Left ventricle myocardium inferior (tissue), 1 donor: Measurements from ENCODE around the gene CCSER2. TPM values are rescaled to one million over a fixed set of nuclear protein-coding genes. Genes with fewer than 3 reads are reported as not detected.

Experiments used
- DNase-seq: peaks from one replicate; pipeline ENCODE4 v3.0.0-alpha.2; 2020
- H3K27ac ChIP-seq: fragments of 200-600 bp; replicated peaks from 2 replicates; pipeline ENCODE4 v1.8.0; 2021
- H3K27me3 ChIP-seq: fragments of 200-600 bp; 2 replicates; pipeline ENCODE4 v1.8.0; 2021; ENCODE audit warnings: low read depth
- H3K36me3 ChIP-seq: fragments of 200-600 bp; 2 replicates; pipeline ENCODE4 v1.8.0; 2021
- H3K4me1 ChIP-seq: fragments of 200-600 bp; 2 replicates; pipeline ENCODE4 v1.8.0; 2021
- H3K4me3 ChIP-seq: fragments of 200-600 bp; 2 replicates; pipeline ENCODE4 v1.8.0; 2021; ENCODE audit warnings: mild to moderate bottlenecking, moderate library complexity
- H3K9me3 ChIP-seq: fragments of 200-600 bp; replicated peaks from 2 replicates; pipeline ENCODE4 v1.8.0; 2021
- CTCF ChIP-seq: fragments of 200-600 bp; IDR thresholded peaks from 2 replicates; pipeline ENCODE4 v1.8.0; 2021; ENCODE audit warnings: antibody characterized with exemption, mild to moderate bottlenecking, borderline replicate concordance
- intact Hi-C: fragments of 100-400 bp; cut with micrococcal nuclease; formaldehyde crosslinking; loops from one replicate; pipeline ENCODE4 v1.11.0; 2022
- total RNA-seq: library from RNA; stranded (reverse); fragmentation: NEBNext Ultra II Directional; extraction: Animal tissue kit (Norgen Biotek cat#: 25700); gene quantifications from one replicate; pipeline ENCODE4 v1.2.1, GENCODE V29; 2021
- donor health status: DM: no; HTN: yes; CAD: no; lungs with severe emphysema.

The CCSER2 gene
- total RNA-seq, 1 donor from 2014 or later = 175 TPM

- DNase-seq = no peak
- no peaks in the 10 kb centered on the region for H3K27me3 ChIP-seq
- intact Hi-C loops = no loop called here
- TF ChIP-seq CTCF = no peak
- no peaks in the 10 kb centered on the region for H3K9me3 ChIP-seq
- H3K36me3 ChIP-seq = peaks cover 8% of the 10 kb centered on the region
- H3K27ac ChIP-seq = no peak overlapping the region
- peaks cover 9% of the 10 kb centered on the region for H3K4me1 ChIP-seq
- no peak overlapping the region for H3K4me3 ChIP-seq
Measured at GRCh38 chr10:84499846-84500245, 171.5 kb downstream of the CCSER2 start.

GRCh38 chr10:84510121-84510520, 181.7 kb downstream of the CCSER2 start:
- Histone ChIP-seq H3K4me1 (no peaks in the 10 kb centered on the region), H3K4me3 (no peak overlapping the region), H3K36me3 (peaks cover 18% of the 10 kb centered on the region), H3K27ac (no peak overlapping the region), H3K9me3 (no peaks in the 10 kb centered on the region), H3K27me3 (no peaks in the 10 kb centered on the region)
- TF ChIP-seq CTCF = no peak
- intact Hi-C loops = no loop called here
- DNase-seq = no peak

DNA sequence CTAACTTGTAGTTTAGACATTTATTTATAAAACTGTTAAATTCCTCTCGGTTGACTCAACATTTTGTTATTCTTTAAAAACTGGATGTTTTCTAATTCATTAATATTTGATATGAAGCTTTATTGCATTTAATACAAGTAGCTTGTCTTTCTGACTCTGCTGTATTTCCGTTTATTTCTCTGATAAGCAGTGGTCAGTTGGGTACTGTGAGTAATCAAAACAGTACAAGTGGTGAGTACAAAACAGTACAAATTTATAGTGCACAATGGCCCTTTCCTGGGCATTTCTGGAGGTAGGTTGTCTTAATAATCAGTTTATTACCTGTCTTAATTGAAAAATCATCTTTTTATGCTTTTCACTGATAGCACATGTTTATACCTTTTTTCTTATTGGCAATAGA, 182.7 kb downstream of the CCSER2 start:
- Histone ChIP-seq H3K27ac (no peak overlapping the region), H3K4me3 (no peak overlapping the region), H3K36me3 (peaks cover 28% of the 10 kb centered on the region), H3K27me3 (no peaks in the 10 kb centered on the region), H3K4me1 (no peaks in the 10 kb centered on the region), H3K9me3 (no peaks in the 10 kb centered on the region)
- intact Hi-C loops = no loop called here
- DNase-seq = no peak
- TF ChIP-seq CTCF = no peak

DNA sequence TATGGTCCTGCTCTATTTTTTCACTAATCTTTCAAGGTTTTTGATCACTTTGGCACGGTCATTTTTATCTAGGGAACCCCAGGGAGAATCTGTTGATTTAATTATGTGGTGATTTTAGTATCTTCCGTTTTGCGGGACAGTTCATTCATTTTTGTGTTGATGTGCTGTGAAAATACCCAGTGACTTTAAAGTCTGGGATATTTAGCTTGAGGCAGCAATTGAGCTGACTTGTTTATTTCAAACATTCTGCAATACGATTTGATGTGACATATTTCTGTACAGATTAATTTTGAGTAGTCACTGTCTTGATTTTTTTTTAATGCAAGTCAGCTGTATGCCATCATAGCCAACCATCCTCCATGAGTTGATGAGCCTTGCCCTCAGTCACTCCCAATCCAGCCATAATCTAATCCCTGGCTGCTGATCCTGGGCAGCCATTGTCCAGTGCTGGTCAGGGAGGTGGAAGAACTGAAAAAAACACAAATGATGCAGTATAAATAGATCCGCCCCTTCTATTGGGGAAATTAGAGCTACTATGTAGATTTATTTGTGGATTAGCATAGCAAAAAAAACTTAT, 183.4 kb downstream of the CCSER2 start:
- peaks cover 29% of the 10 kb centered on the region for H3K36me3 ChIP-seq
- H3K27ac ChIP-seq = no peak overlapping the region
- H3K4me3 ChIP-seq = no peak overlapping the region
- no peaks in the 10 kb centered on the region for H3K9me3 ChIP-seq
- H3K27me3 ChIP-seq = no peaks in the 10 kb centered on the region
- no peak for TF ChIP-seq CTCF
- H3K4me1 ChIP-seq = no peaks in the 10 kb centered on the region
- no peak for DNase-seq
- intact Hi-C loops = no loop called here

- Histone ChIP-seq H3K36me3 (peaks cover 29% of the 10 kb centered on the region), H3K4me3 (no peak overlapping the region), H3K4me1 (no peaks in the 10 kb centered on the region), H3K27me3 (no peaks in the 10 kb centered on the region), H3K9me3 (no peaks in the 10 kb centered on the region), H3K27ac (no peak overlapping the region)
- intact Hi-C loops = no loop called here
- TF ChIP-seq CTCF = no peak
- DNase-seq = no peak
Measured at GRCh38 chr10:84517554-84517953, 189.2 kb downstream of the CCSER2 start.
